ENCODE measurements around the gene EBF3.

- TF ChIP-seq POLR2A (IDR thresholded peaks at IDR 0.05) (no peak), CTCF (IDR thresholded peaks at IDR 0.05) (no peak)
Measured at GRCh38 chr10:129896860-129897200, 67.2 kb downstream of the EBF3 start.
